HCT116 (cell line): Measurements from ENCODE around the gene CALN1. TPM values are rescaled to one million over a fixed set of nuclear protein-coding genes. Genes with fewer than 3 reads are reported as not detected.

Experiments used
- ATAC-seq: fragments of 200-7000 bp; cut with Tn5 transposase; 2 replicates; pipeline ENCODE4 v1.9.1; 2020; ENCODE audit warnings: mild to moderate bottlenecking, moderate library complexity
- BruUV-seq: library from RNA; stranded (reverse); fragments of 400-500 nt; replicated peaks from 2 replicates; lab custom pipeline; 2021; lab: Mats Ljungman, UMichigan
- CTCF ChIA-PET: fragments of 300-600 bp; sonication (Branson Sonifier 250); formaldehyde crosslinking; loops from one replicate; lab custom pipeline; 2021; ENCODE audit warnings: antibody characterized with exemption; lab: Charles Lee
- POLR2A ChIA-PET: fragments of 300-600, 350-600 bp; sonication (Branson Sonifier 250); formaldehyde crosslinking; loops from one replicate; lab custom pipeline; 2021; ENCODE audit warnings: antibody characterized with exemption; lab: Charles Lee
- RAD21 ChIA-PET, 2 experiments: fragments of 300-600 bp; sonication (Branson Sonifier 250); formaldehyde crosslinking; loops; one replicate each; lab custom pipeline; 2023; ENCODE audit warnings: low total read pairs in 2 of 2; ENCODE audit not compliant: uncharacterized antibody in 2 of 2, unreplicated experiment in 2 of 2, low non-redundant PET in 1 of 2; lab: Charles Lee
- DNase-seq: peaks from one replicate; pipeline ENCODE4 v3.0.0-alpha.2; 2010; ENCODE audit warnings: low read depth, low spot score
- H2AFZ ChIP-seq: fragments of 200-600 bp; shearing (Covaris generic), sonication (generic); 2 replicates; pipeline ENCODE4 v1.6.1; 2017; ENCODE audit warnings: low read depth, mixed run types, mixed read lengths, antibody characterized with exemption, low read length; ENCODE audit not compliant: poor library complexity, severe bottlenecking
- H3K27ac ChIP-seq: 2 replicates; pipeline ENCODE4 v1.5.1; 2012; ENCODE audit warnings: low read depth, low read length
- H3K27me3 ChIP-seq: fragments of 200-600 bp; sonication (generic); 2 replicates; pipeline ENCODE4 v1.6.1; 2016; ENCODE audit warnings: mixed run types, low read length, mixed read lengths; ENCODE audit not compliant: insufficient read depth
- H3K36me3 ChIP-seq, 2 experiments: fragments of 200-500 bp in 1 of 2; fragments of 200-600 bp in 1 of 2; sonication (Bioruptor generic) in 1 of 2; sonication (generic) in 1 of 2; 2 replicates each; pipeline versions ENCODE4 v1.5.1 to v1.6.1; 2014 to 2016; ENCODE audit warnings: low read length in 2 of 2, inconsistent platforms in 1 of 2, mixed read lengths in 1 of 2, mixed run types in 1 of 2; ENCODE audit not compliant: insufficient read depth in 2 of 2, control insufficient read depth in 1 of 2
- H3K4me1 ChIP-seq, 2 experiments: fragments of 200-600 bp in 1 of 2; sonication (generic) in 1 of 2; 2 replicates each; pipeline versions ENCODE4 v1.5.1 to v1.6.1; 2012 to 2017; ENCODE audit warnings: low read length in 2 of 2, inconsistent platforms in 1 of 2, mild to moderate bottlenecking in 1 of 2, mixed read lengths in 1 of 2, mixed run types in 1 of 2, moderate library complexity in 1 of 2; ENCODE audit not compliant: insufficient read depth in 2 of 2, control insufficient read depth in 1 of 2
- H3K4me2 ChIP-seq: fragments of 200-600 bp; sonication (generic); 2 replicates; pipeline ENCODE4 v1.6.1; 2017; ENCODE audit warnings: mixed run types, low read length, mixed read lengths
- H3K4me3 ChIP-seq, 2 experiments: fragments of 200-600 bp in 1 of 2; sonication (generic) in 1 of 2; replicated peaks in 1 of 2; 2 replicates each; pipeline ENCODE4 v1.5.1; 2011 to 2016; ENCODE audit warnings: low read length in 2 of 2, control low read depth in 1 of 2, low read depth in 1 of 2, mild to moderate bottlenecking in 1 of 2, mixed read lengths in 1 of 2, mixed run types in 1 of 2
- H3K79me2 ChIP-seq: fragments of 200-600 bp; sonication (generic); 2 replicates; pipeline ENCODE4 v1.6.1; 2017; ENCODE audit warnings: mild to moderate bottlenecking, mixed run types, low read length, moderate library complexity, mixed read lengths; ENCODE audit not compliant: insufficient read depth
- H3K9ac ChIP-seq: fragments of 200-600 bp; sonication (generic); 2 replicates; pipeline ENCODE4 v1.6.1; 2016; ENCODE audit warnings: low read length, mixed read lengths
- H3K9me2 ChIP-seq: fragments of 200-600 bp; sonication (generic), shearing (Covaris generic); 2 replicates; pipeline ENCODE4 v1.6.1; 2017; ENCODE audit warnings: mixed run types, mild to moderate bottlenecking, moderate library complexity; ENCODE audit not compliant: insufficient read depth
- H3K9me3 ChIP-seq, 2 experiments: fragments of 200-500 bp in 1 of 2; fragments of 200-600 bp in 1 of 2; sonication (Bioruptor generic) in 1 of 2; sonication (generic) in 1 of 2; 2 replicates each; pipeline ENCODE4 v1.6.1; 2014 to 2017; ENCODE audit warnings: low read length in 2 of 2, mixed read lengths in 2 of 2, inconsistent platforms in 1 of 2, low read depth in 1 of 2, mild to moderate bottlenecking in 1 of 2, mixed run types in 1 of 2, moderate library complexity in 1 of 2; ENCODE audit not compliant: control insufficient read depth in 1 of 2, insufficient read depth in 1 of 2
- H4K20me1 ChIP-seq: fragments of 200-600 bp; sonication (generic), shearing (Covaris generic); 2 replicates; pipeline ENCODE4 v1.6.1; 2017; ENCODE audit warnings: mixed run types, mild to moderate bottlenecking, moderate library complexity; ENCODE audit not compliant: insufficient read depth
- ATF3 ChIP-seq: IDR thresholded peaks from 2 replicates; pipeline ENCODE4 v1.6.1; 2012
- CBX3 ChIP-seq: IDR thresholded peaks from 2 replicates; pipeline ENCODE4 v1.6.1; 2012; ENCODE audit warnings: low read depth
- CEBPB ChIP-seq: IDR thresholded peaks from 2 replicates; pipeline ENCODE4 v1.6.1; 2012; ENCODE audit warnings: low read depth
- CTCF ChIP-seq, 3 experiments: fragments of 200-600 bp in 1 of 3; sonication (generic) in 1 of 3; IDR thresholded peaks in 2 of 3; conservative IDR thresholded peaks in 1 of 3; 2 replicates each; pipeline ENCODE4 v1.5.1; 2012 to 2017; ENCODE audit warnings: low read depth in 2 of 3, low read length in 2 of 3, antibody characterized with exemption in 1 of 3, borderline replicate concordance in 1 of 3, control low read depth in 1 of 3, mild to moderate bottlenecking in 1 of 3, mixed read lengths in 1 of 3, mixed run types in 1 of 3, moderate library complexity in 1 of 3; ENCODE audit not compliant: insufficient read depth in 1 of 3
- ELF1 ChIP-seq: IDR thresholded peaks from 2 replicates; pipeline ENCODE4 v1.6.1; 2012; ENCODE audit warnings: low read depth, borderline replicate concordance
- EZH2 ChIP-seq: fragments of 200-600 bp; sonication (generic); IDR thresholded peaks from 2 replicates; pipeline ENCODE4 v1.6.1; 2017; ENCODE audit warnings: antibody characterized with exemption, mixed run types
- EZH2phosphoT487 ChIP-seq: fragments of 200-600 bp; IDR thresholded peaks from 2 replicates; pipeline ENCODE4 v1.6.1; 2018; ENCODE audit warnings: antibody characterized with exemption, borderline replicate concordance
- FOSL1 ChIP-seq: IDR thresholded peaks from 2 replicates; pipeline ENCODE4 v1.6.1; 2012; ENCODE audit warnings: low read depth
- JUND ChIP-seq: IDR thresholded peaks from 2 replicates; pipeline ENCODE4 v1.6.1; 2012
- MAX ChIP-seq: IDR thresholded peaks from 2 replicates; pipeline ENCODE4 v1.6.1; 2012
- POLR2A ChIP-seq: IDR thresholded peaks from 2 replicates; pipeline ENCODE4 v1.7.0; 2011; ENCODE audit warnings: borderline replicate concordance; ENCODE audit not compliant: insufficient read depth, insufficient read length; ENCODE audit errors: extremely low read depth
- POLR2AphosphoS5 ChIP-seq: IDR thresholded peaks from 2 replicates; pipeline ENCODE4 v1.6.1; 2011; ENCODE audit warnings: mild to moderate bottlenecking, low read depth, low read length, moderate library complexity
- RAD21 ChIP-seq: IDR thresholded peaks from 2 replicates; pipeline ENCODE4 v1.6.1; 2012; ENCODE audit warnings: low read depth, mild to moderate bottlenecking
- SIN3A ChIP-seq: IDR thresholded peaks from 2 replicates; pipeline ENCODE4 v1.6.1; 2012; ENCODE audit warnings: low read depth
- SP1 ChIP-seq: IDR thresholded peaks from 2 replicates; pipeline ENCODE4 v1.6.1; 2012; ENCODE audit warnings: low read depth
- SRF ChIP-seq: IDR thresholded peaks from 2 replicates; pipeline ENCODE4 v1.6.1; 2012; ENCODE audit warnings: low read depth
- TCF7L2 ChIP-seq: IDR thresholded peaks from 2 replicates; pipeline ENCODE4 v1.7.0; 2011; ENCODE audit warnings: borderline replicate concordance, inconsistent platforms; ENCODE audit not compliant: insufficient read depth, insufficient read length; ENCODE audit errors: extremely low read depth
- YY1 ChIP-seq: IDR thresholded peaks from 2 replicates; pipeline ENCODE4 v1.6.1; 2011; ENCODE audit warnings: low read length, low read depth, moderate library complexity, mild to moderate bottlenecking; ENCODE audit not compliant: insufficient replicate concordance; ENCODE audit errors: extremely low read depth
- ZNF274 ChIP-seq: fragments of 200-500 bp; sonication (Bioruptor generic); IDR thresholded peaks from 2 replicates; pipeline ENCODE4 v1.6.1; 2014; ENCODE audit warnings: mild to moderate bottlenecking, low read depth, low read length, inconsistent platforms
- intact Hi-C: fragments of 100-400 bp; cut with micrococcal nuclease; formaldehyde crosslinking; loops from 2 replicates; pipeline ENCODE4 v1.10.0; 2022
- total RNA-seq: library from RNA; stranded (reverse); gene quantifications from one replicate; pipeline ENCODE4 v1.2.1, GENCODE V29; 2021; ENCODE audit not compliant: unreplicated experiment

The CALN1 gene
- total RNA-seq, 1 experiment from 2014 or later, result 0.17 TPM

- no peaks in the 10 kb centered on the region for H3K4me1 ChIP-seq
- DNase-seq, result no peak
- H3K79me2 ChIP-seq, result no peaks in the 10 kb centered on the region
- H2AFZ ChIP-seq, result no peak overlapping the region
- ChIA-PET CTCF (no interaction called here), RAD21 (no interaction called here), POLR2A (no interaction called here)
- H3K27ac ChIP-seq, result no peak overlapping the region
- no peak for ATAC-seq
- TF ChIP-seq JUND, result no peak
- no peak for TF ChIP-seq SRF
- TF ChIP-seq CBX3, result no peak
- TF ChIP-seq CEBPB, result no peak
- no peak for TF ChIP-seq FOSL1
- no peak for TF ChIP-seq SIN3A
- no peak for TF ChIP-seq RAD21
- no peak for TF ChIP-seq EZH2
- TF ChIP-seq SP1, result no peak
- TF ChIP-seq TCF7L2, result no peak
- no peak for TF ChIP-seq ELF1
- TF ChIP-seq POLR2A, result no peak
- no peak for TF ChIP-seq MAX
- no peak for TF ChIP-seq ATF3
- TF ChIP-seq POLR2AphosphoS5, result no peak
- no peak for TF ChIP-seq CTCF (IDR thresholded peaks at IDR 0.05 in 2 of 3, conservative IDR thresholded peaks at IDR 0.05 in 1 of 3; ENCODE audit: borderline replicate concordance in 1 of 3, insufficient read depth in 1 of 3, low read depth in 2 of 3, low read length in 2 of 3)
- no peak for TF ChIP-seq YY1
- no peak for TF ChIP-seq EZH2phosphoT487
- no peak for TF ChIP-seq ZNF274
- H3K9ac ChIP-seq, result no peak overlapping the region
- no peak overlapping the region for H3K4me3 ChIP-seq
- BruUV-seq, result no TSS peak
- H3K4me2 ChIP-seq, result no peak overlapping the region
- no peaks in the 10 kb centered on the region for H3K9me2 ChIP-seq
- no peaks in the 10 kb centered on the region for H4K20me1 ChIP-seq
- no peaks in the 10 kb centered on the region for H3K36me3 ChIP-seq
- H3K27me3 ChIP-seq, result no peaks in the 10 kb centered on the region
- no peaks in the 10 kb centered on the region for H3K9me3 ChIP-seq
- intact Hi-C loops, result no loop called here
Measured at GRCh38 chr7:72140566-72140965, 271.6 kb downstream of the CALN1 start.
